ENCODE data around the gene TMIGD1.

The TMIGD1 gene

GRCh38 chr17:30299000-30299399 lies 34.9 kb downstream of the TMIGD1 start:
- Histone ChIP-seq H2AK5ac (ENCODE audit: low read depth, low read length) (no peak overlapping the region), H4K91ac (ENCODE audit: low read depth, low read length, poor library complexity) (no peak overlapping the region), H3K4ac (ENCODE audit: low read length) (no peak overlapping the region), H4K8ac (ENCODE audit: low read depth, low read length) (no peak overlapping the region), H3K79me1 (ENCODE audit: low read depth, low read length) (no peaks in the 10 kb centered on the region), H3K36me3 (replicated peaks in 1 of 2; ENCODE audit: control insufficient read depth in 2 of 2, insufficient read depth in 2 of 2, low read length in 2 of 2) (no peaks in the 10 kb centered on the region), H3K27ac (replicated peaks; ENCODE audit: low read length) (no peak overlapping the region), H2BK15ac (ENCODE audit: low read length) (no peak overlapping the region), H2BK5ac (ENCODE audit: low read length) (no peak overlapping the region), H2BK120ac (ENCODE audit: low read depth, low read length) (no peak overlapping the region), H3K18ac (ENCODE audit: low read length) (no peak overlapping the region), H3K4me1 (ENCODE audit: control insufficient read depth in 2 of 2, insufficient read depth in 1 of 2, low read depth in 1 of 2, low read length in 2 of 2) (no peaks in the 10 kb centered on the region), H3K9ac (ENCODE audit: low read depth, low read length, poor library complexity) (no peak overlapping the region), H3K14ac (ENCODE audit: low read length) (no peak overlapping the region), H2BK12ac (ENCODE audit: low read length) (no peak overlapping the region), H2AFZ (ENCODE audit: low read length) (no peak overlapping the region), H3K4me2 (ENCODE audit: insufficient read depth, low read length, poor library complexity, severe bottlenecking) (no peak overlapping the region), H3K4me3 (ENCODE audit: low read length in 2 of 2) (no peak overlapping the region), H3K23ac (ENCODE audit: low read depth, low read length, poor library complexity) (no peak overlapping the region), H3K9me3 (replicated peaks in 1 of 2; ENCODE audit: control insufficient read depth in 2 of 2, insufficient read depth in 1 of 2, low read depth in 1 of 2, low read length in 2 of 2) (no peaks in the 10 kb centered on the region), H3K27me3 (ENCODE audit: control insufficient read depth in 3 of 3, insufficient read depth in 3 of 3, low read depth in 1 of 3, low read length in 3 of 3) (peaks cover 0 to 17% (median 2%) of the 10 kb centered on the region in 3 experiments)
- no CpG with 5 or more reads among the region's 1 CpG for WGBS, 2 donors (ENCODE audit: extremely low coverage in 2 of 2, insufficient read length in 2 of 2, insufficient replicate concordance in 1 of 2)
- no peak for DNase-seq (ENCODE audit: low spot score)

DNA sequence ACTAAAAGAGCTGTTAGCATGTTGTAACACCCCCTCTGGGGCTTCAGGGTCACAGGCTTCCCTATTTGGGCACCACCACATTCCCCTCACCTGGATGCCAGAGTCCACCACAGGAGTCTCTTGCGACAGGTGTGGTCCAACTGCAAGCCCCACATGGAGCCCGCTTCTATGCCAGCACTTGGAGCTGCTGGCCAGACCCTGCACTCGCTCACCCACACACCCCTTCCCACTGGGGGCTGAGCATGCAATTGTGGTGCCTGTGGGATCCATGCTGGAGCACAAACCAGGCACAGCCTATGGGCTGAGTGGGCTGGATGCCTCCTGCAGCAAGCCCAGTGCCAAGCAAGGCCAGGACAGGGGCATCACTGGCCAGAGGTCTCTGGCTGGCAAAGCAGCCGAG lies 36.1 kb downstream of the TMIGD1 start:
- Histone ChIP-seq H3K27ac (replicated peaks; ENCODE audit: low read length) (no peak overlapping the region), H2BK15ac (ENCODE audit: low read length) (no peak overlapping the region), H2AK5ac (ENCODE audit: low read depth, low read length) (no peak overlapping the region), H3K36me3 (replicated peaks in 1 of 2; ENCODE audit: control insufficient read depth in 2 of 2, insufficient read depth in 2 of 2, low read length in 2 of 2) (no peaks in the 10 kb centered on the region), H3K9me3 (replicated peaks in 1 of 2; ENCODE audit: control insufficient read depth in 2 of 2, insufficient read depth in 1 of 2, low read depth in 1 of 2, low read length in 2 of 2) (no peaks in the 10 kb centered on the region), H3K23ac (ENCODE audit: low read depth, low read length, poor library complexity) (no peak overlapping the region), H3K27me3 (ENCODE audit: control insufficient read depth in 3 of 3, insufficient read depth in 3 of 3, low read depth in 1 of 3, low read length in 3 of 3) (peaks cover 0 to 28% (median 2%) of the 10 kb centered on the region in 3 experiments), H3K4me1 (ENCODE audit: control insufficient read depth in 2 of 2, insufficient read depth in 1 of 2, low read depth in 1 of 2, low read length in 2 of 2) (no peaks in the 10 kb centered on the region), H3K14ac (ENCODE audit: low read length) (peak overlapping the region; percentile 26), H2BK120ac (ENCODE audit: low read depth, low read length) (no peak overlapping the region), H2BK12ac (ENCODE audit: low read length) (no peak overlapping the region), H3K79me1 (ENCODE audit: low read depth, low read length) (no peaks in the 10 kb centered on the region), H4K91ac (ENCODE audit: low read depth, low read length, poor library complexity) (no peak overlapping the region), H3K18ac (ENCODE audit: low read length) (no peak overlapping the region), H3K9ac (ENCODE audit: low read depth, low read length, poor library complexity) (no peak overlapping the region), H4K8ac (ENCODE audit: low read depth, low read length) (no peak overlapping the region), H2AFZ (ENCODE audit: low read length) (no peak overlapping the region), H3K4me2 (ENCODE audit: insufficient read depth, low read length, poor library complexity, severe bottlenecking) (no peak overlapping the region), H3K4me3 (ENCODE audit: low read length in 2 of 2) (no peak overlapping the region), H3K4ac (ENCODE audit: low read length) (no peak overlapping the region), H2BK5ac (ENCODE audit: low read length) (no peak overlapping the region)
- WGBS, 2 donors (ENCODE audit: extremely low coverage in 2 of 2, insufficient read length in 2 of 2, insufficient replicate concordance in 1 of 2): no CpG with 5 or more reads among the region's 4 CpGs
- no peak for DNase-seq (ENCODE audit: low spot score)

- Histone ChIP-seq H3K4me3 (ENCODE audit: low read length in 2 of 2) (no peak overlapping the region), H2BK15ac (ENCODE audit: low read length) (no peak overlapping the region), H3K9me3 (replicated peaks in 1 of 2; ENCODE audit: control insufficient read depth in 2 of 2, insufficient read depth in 1 of 2, low read depth in 1 of 2, low read length in 2 of 2) (no peaks in the 10 kb centered on the region), H3K18ac (ENCODE audit: low read length) (no peak overlapping the region), H3K4me2 (ENCODE audit: insufficient read depth, low read length, poor library complexity, severe bottlenecking) (no peak overlapping the region), H3K23ac (ENCODE audit: low read depth, low read length, poor library complexity) (no peak overlapping the region), H2AK5ac (ENCODE audit: low read depth, low read length) (no peak overlapping the region), H3K27me3 (ENCODE audit: control insufficient read depth in 3 of 3, insufficient read depth in 3 of 3, low read depth in 1 of 3, low read length in 3 of 3) (peaks cover 0 to 35% (median 2%) of the 10 kb centered on the region in 3 experiments), H3K79me1 (ENCODE audit: low read depth, low read length) (no peaks in the 10 kb centered on the region), H2BK5ac (ENCODE audit: low read length) (no peak overlapping the region), H3K9ac (ENCODE audit: low read depth, low read length, poor library complexity) (no peak overlapping the region), H4K91ac (ENCODE audit: low read depth, low read length, poor library complexity) (no peak overlapping the region), H3K4me1 (ENCODE audit: control insufficient read depth in 2 of 2, insufficient read depth in 1 of 2, low read depth in 1 of 2, low read length in 2 of 2) (peaks cover 0 to 3% of the 10 kb centered on the region in 2 donors), H2AFZ (ENCODE audit: low read length) (no peak overlapping the region), H2BK12ac (ENCODE audit: low read length) (no peak overlapping the region), H3K4ac (ENCODE audit: low read length) (no peak overlapping the region), H2BK120ac (ENCODE audit: low read depth, low read length) (no peak overlapping the region), H4K8ac (ENCODE audit: low read depth, low read length) (no peak overlapping the region), H3K14ac (ENCODE audit: low read length) (no peak overlapping the region), H3K27ac (replicated peaks; ENCODE audit: low read length) (no peak overlapping the region), H3K36me3 (replicated peaks in 1 of 2; ENCODE audit: control insufficient read depth in 2 of 2, insufficient read depth in 2 of 2, low read length in 2 of 2) (no peaks in the 10 kb centered on the region)
- DNase-seq (ENCODE audit: low spot score): no peak
- no CpG with 5 or more reads among the region's 5 CpGs for WGBS, 2 donors (ENCODE audit: extremely low coverage in 2 of 2, insufficient read length in 2 of 2, insufficient replicate concordance in 1 of 2)
These were observed 37.3 kb downstream of the TMIGD1 start for GRCh38 chr17:30296499-30297080.

DNA sequence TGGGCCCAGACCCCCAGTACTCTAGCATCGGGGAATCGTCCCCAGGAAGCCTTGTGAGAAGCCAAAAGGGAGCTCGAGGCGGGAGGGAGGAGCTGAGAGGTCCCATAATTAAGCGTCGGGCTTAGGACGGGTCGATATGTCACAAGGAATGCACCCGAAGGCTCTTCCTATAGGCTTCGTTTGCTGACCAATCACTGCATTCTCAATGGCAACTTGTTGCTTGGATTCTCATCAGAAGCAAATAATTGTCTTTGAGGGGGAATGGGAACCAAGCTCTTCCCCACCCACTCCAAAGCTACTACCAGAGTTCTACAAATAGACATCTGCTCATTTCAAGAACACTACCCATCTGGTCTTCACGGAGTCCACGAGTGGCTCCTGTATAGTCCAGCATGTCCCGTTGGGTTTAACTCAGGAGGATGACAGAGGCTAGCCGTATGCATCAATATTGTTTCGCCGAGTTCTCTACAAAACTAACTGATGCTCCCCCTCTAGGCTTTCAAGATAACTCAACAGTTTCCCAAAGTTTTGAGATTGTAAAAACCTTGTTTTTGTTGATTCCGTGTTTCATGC lies 41.5 kb downstream of the TMIGD1 start:
- Histone ChIP-seq H3K9ac (ENCODE audit: low read depth, low read length, poor library complexity) (peak overlapping the region; percentile 74), H2BK120ac (ENCODE audit: low read depth, low read length) (peak overlapping the region; percentile 41), H2BK5ac (ENCODE audit: low read length) (no peak overlapping the region), H3K9me3 (replicated peaks in 1 of 2; ENCODE audit: control insufficient read depth in 2 of 2, insufficient read depth in 1 of 2, low read depth in 1 of 2, low read length in 2 of 2) (no peaks in the 10 kb centered on the region), H3K4me2 (ENCODE audit: insufficient read depth, low read length, poor library complexity, severe bottlenecking) (peak overlapping the region; percentile 79), H3K36me3 (replicated peaks in 1 of 2; ENCODE audit: control insufficient read depth in 2 of 2, insufficient read depth in 2 of 2, low read length in 2 of 2) (peaks cover 5 to 23% of the 10 kb centered on the region in 2 donors), H3K79me1 (ENCODE audit: low read depth, low read length) (no peaks in the 10 kb centered on the region), H3K23ac (ENCODE audit: low read depth, low read length, poor library complexity) (peak overlapping the region; percentile 83), H3K18ac (ENCODE audit: low read length) (peak overlapping the region; percentile 97), H3K27me3 (ENCODE audit: control insufficient read depth in 3 of 3, insufficient read depth in 3 of 3, low read depth in 1 of 3, low read length in 3 of 3) (peaks cover 0 to 32% (median 0%) of the 10 kb centered on the region in 3 experiments), H3K27ac (replicated peaks; ENCODE audit: low read length) (no peak overlapping the region), H3K4ac (ENCODE audit: low read length) (no peak overlapping the region), H2BK12ac (ENCODE audit: low read length) (no peak overlapping the region), H3K14ac (ENCODE audit: low read length) (no peak overlapping the region), H4K8ac (ENCODE audit: low read depth, low read length) (no peak overlapping the region), H2AK5ac (ENCODE audit: low read depth, low read length) (no peak overlapping the region), H2BK15ac (ENCODE audit: low read length) (peak overlapping the region; percentile 83), H2AFZ (ENCODE audit: low read length) (peak overlapping the region; percentile 97), H3K4me3 (ENCODE audit: low read length in 2 of 2) (peak overlapping the region; percentile 68 to 96), H4K91ac (ENCODE audit: low read depth, low read length, poor library complexity) (no peak overlapping the region), H3K4me1 (ENCODE audit: control insufficient read depth in 2 of 2, insufficient read depth in 1 of 2, low read depth in 1 of 2, low read length in 2 of 2) (peaks cover 5% of the 10 kb centered on the region in 2 donors)
- no CpG with 5 or more reads among the region's 17 CpGs for WGBS, 2 donors (ENCODE audit: extremely low coverage in 2 of 2, insufficient read length in 2 of 2, insufficient replicate concordance in 1 of 2)
- DNase-seq (ENCODE audit: low spot score): peak; percentile 51

All from neuronal stem cell (in vitro differentiated cells).